ENCODE results near the gene EWSR1.

EWSR1 gene

GRCh38 chr22:29260601-29261315 lies 7.3 kb upstream of the EWSR1 start (continued):
- TF ChIP-seq GLIS2 (tag by site-specific recombination; IDR thresholded peaks at IDR 0.05) (0 out of 2 replicates have a peak, but pooled peaks have one; percentile 5), ZNF335 (tag by site-specific recombination; conservative IDR thresholded peaks at IDR 0.05) (no peak)

DNA sequence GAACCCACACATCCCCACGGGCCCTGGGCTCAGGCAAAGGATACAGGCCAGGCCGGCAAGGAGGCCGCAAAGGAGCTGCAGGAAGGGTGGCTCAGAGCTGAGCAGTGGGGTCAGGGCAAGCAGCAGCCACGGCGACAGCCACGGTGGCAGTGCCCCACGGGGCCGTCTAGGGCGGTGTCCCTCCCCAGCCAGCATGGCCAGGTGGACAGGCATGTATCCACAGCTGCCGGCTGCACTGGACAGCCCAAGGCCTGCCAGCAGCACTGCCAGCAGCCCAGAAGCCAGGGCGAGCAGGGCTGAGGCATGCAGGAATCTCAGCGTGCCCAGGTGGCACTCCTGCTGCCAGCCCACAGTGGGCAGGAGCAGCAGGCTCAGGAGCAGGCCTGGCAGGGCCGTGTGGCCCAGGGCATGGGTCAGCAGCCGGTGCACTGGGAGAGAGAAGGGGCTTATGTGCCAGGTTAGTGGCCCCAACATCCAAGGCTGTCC lies 4.2 kb upstream of the EWSR1 start:
- no peaks in the 10 kb centered on the region for H3K9me3 ChIP-seq (ENCODE audit: control insufficient read depth, insufficient read depth, low read depth, low read length)
- ChIA-PET POLR2A (interaction anchor here (0.5 kb wide), 1 partner anchor 17 kb away, joined by 3 read pairs; no protein-coding TSS in a partner anchor), CTCF (interaction anchor here (1.2 kb wide), 1 partner anchor 18 kb away, joined by 5 read pairs; no protein-coding TSS in a partner anchor)
- H3K36me3 ChIP-seq (ENCODE audit: control insufficient read depth in 2 of 2, insufficient read depth in 1 of 2, low read length in 2 of 2) = peaks cover 19 to 66% of the 10 kb centered on the region in 2 experiments
- H3K4me1 ChIP-seq (ENCODE audit: control insufficient read depth, insufficient read depth, low read length) = no peaks in the 10 kb centered on the region; the same call in 1 of the 2 replicates
- no peak overlapping the region for H3K27ac ChIP-seq (ENCODE audit: extremely low read depth, low read depth, low read length)
- no peak overlapping the region for H3K4me3 ChIP-seq (ENCODE audit: low read depth, low read length)
- TF ChIP-seq TCF7L2 (IDR thresholded peaks at IDR 0.05; ENCODE audit: borderline replicate concordance, low read depth, low read length) (no peak), ZNF341 (tag by site-specific recombination; IDR thresholded peaks at IDR 0.05; ENCODE audit: low read depth) (no peak), ZNF221 (tag by site-specific recombination; IDR thresholded peaks at IDR 0.05; ENCODE audit: borderline replicate concordance) (no peak)
- TF ChIP-seq, protein P1, sequence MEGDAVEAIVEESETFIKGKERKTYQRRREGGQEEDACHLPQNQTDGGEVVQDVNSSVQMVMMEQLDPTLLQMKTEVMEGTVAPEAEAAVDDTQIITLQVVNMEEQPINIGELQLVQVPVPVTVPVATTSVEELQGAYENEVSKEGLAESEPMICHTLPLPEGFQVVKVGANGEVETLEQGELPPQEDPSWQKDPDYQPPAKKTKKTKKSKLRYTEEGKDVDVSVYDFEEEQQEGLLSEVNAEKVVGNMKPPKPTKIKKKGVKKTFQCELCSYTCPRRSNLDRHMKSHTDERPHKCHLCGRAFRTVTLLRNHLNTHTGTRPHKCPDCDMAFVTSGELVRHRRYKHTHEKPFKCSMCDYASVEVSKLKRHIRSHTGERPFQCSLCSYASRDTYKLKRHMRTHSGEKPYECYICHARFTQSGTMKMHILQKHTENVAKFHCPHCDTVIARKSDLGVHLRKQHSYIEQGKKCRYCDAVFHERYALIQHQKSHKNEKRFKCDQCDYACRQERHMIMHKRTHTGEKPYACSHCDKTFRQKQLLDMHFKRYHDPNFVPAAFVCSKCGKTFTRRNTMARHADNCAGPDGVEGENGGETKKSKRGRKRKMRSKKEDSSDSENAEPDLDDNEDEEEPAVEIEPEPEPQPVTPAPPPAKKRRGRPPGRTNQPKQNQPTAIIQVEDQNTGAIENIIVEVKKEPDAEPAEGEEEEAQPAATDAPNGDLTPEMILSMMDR (tag by site-specific recombination; IDR thresholded peaks at IDR 0.05) = no peak
- TF ChIP-seq, protein P2, sequence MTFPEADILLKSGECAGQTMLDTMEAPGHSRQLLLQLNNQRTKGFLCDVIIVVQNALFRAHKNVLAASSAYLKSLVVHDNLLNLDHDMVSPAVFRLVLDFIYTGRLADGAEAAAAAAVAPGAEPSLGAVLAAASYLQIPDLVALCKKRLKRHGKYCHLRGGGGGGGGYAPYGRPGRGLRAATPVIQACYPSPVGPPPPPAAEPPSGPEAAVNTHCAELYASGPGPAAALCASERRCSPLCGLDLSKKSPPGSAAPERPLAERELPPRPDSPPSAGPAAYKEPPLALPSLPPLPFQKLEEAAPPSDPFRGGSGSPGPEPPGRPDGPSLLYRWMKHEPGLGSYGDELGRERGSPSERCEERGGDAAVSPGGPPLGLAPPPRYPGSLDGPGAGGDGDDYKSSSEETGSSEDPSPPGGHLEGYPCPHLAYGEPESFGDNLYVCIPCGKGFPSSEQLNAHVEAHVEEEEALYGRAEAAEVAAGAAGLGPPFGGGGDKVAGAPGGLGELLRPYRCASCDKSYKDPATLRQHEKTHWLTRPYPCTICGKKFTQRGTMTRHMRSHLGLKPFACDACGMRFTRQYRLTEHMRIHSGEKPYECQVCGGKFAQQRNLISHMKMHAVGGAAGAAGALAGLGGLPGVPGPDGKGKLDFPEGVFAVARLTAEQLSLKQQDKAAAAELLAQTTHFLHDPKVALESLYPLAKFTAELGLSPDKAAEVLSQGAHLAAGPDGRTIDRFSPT (tag by site-specific recombination; IDR thresholded peaks at IDR 0.05) = peak; percentile 69; the same call in 1 of the 2 replicates

DNA sequence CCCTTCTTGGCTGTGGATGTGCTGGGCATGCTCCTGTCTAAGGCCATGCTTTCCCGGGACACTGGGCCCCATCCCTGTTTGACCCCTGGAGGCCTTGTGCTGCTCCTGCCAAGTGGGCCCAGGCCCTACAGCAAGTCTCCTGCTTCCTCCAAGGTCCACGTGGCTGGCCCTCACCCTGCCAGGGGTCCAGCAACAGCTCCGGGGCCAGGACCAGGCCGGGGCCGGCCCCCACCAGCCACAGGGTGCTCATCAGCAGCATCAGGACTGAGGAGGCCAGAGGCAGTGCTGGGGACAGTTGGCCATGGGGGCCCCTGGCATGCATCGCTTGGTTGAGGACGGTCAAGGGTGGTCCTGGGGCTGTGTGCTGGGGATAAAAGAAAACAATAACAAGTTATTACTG lies 2.8 kb upstream of the EWSR1 start:
- H3K36me3 ChIP-seq (ENCODE audit: control insufficient read depth in 2 of 2, insufficient read depth in 1 of 2, low read length in 2 of 2) = peaks cover 19 to 66% of the 10 kb centered on the region in 2 experiments
- no peak for TF ChIP-seq PRDM10 (tag by site-specific recombination; IDR thresholded peaks at IDR 0.05)
- no peak for TF ChIP-seq ZNF169 (tag by site-specific recombination; IDR thresholded peaks at IDR 0.05)
- TF ChIP-seq, protein P3, sequence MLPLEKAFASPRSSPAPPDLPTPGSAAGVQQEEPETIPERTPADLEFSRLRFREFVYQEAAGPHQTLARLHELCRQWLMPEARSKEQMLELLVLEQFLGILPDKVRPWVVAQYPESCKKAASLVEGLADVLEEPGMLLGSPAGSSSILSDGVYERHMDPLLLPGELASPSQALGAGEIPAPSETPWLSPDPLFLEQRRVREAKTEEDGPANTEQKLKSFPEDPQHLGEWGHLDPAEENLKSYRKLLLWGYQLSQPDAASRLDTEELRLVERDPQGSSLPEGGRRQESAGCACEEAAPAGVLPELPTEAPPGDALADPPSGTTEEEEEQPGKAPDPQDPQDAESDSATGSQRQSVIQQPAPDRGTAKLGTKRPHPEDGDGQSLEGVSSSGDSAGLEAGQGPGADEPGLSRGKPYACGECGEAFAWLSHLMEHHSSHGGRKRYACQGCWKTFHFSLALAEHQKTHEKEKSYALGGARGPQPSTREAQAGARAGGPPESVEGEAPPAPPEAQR (tag by site-specific recombination; IDR thresholded peaks at IDR 0.05) = no peak
- CTCF ChIA-PET = interaction anchor here (1.4 kb wide), 1 partner anchor 20 kb away, joined by 3 read pairs; no protein-coding TSS in a partner anchor

More for the DNA sequence above, 2.8 kb upstream of the EWSR1 start:
- H3K9me3 ChIP-seq (ENCODE audit: control insufficient read depth, insufficient read depth, low read depth, low read length) = no peaks in the 10 kb centered on the region
- H3K4me1 ChIP-seq (ENCODE audit: control insufficient read depth, insufficient read depth, low read length) = no peaks in the 10 kb centered on the region; the same call in 1 of the 2 replicates
- POLR2A ChIA-PET = interaction anchor here (0.6 kb wide), 1 partner anchor 124 kb away, joined by 3 read pairs; no protein-coding TSS in a partner anchor
- H3K4me3 ChIP-seq (ENCODE audit: low read depth, low read length) = no peak overlapping the region
- peak overlapping the region; percentile 48 for H3K27ac ChIP-seq (ENCODE audit: extremely low read depth, low read depth, low read length)

Measured in HEK293 (cell line).